Activated CD4-positive, alpha-beta T cell treated with anti-CD3 and anti-CD28 coated beads, Interleukin-2, amount 50 U/mL, for 24 hours (primary cell): ENCODE results near the gene ANKRD2.
"Not testable (repeated sequence)": the region's sequence is repeated elsewhere in the genome, so short reads cannot be mapped to it uniquely, and the experiment has no call there.

Experiments
- DNase-seq, 2 donors: peaks; one replicate each; pipeline ENCODE4 v3.0.0-alpha.2; 2020; ENCODE audit warnings: low read depth in 1 of 2, low spot score in 1 of 2

The ANKRD2 gene

GRCh38 chr10:97546456-97547270 lies 25.9 kb upstream of the ANKRD2 start:
- DNase-seq, result no peak

DNA sequence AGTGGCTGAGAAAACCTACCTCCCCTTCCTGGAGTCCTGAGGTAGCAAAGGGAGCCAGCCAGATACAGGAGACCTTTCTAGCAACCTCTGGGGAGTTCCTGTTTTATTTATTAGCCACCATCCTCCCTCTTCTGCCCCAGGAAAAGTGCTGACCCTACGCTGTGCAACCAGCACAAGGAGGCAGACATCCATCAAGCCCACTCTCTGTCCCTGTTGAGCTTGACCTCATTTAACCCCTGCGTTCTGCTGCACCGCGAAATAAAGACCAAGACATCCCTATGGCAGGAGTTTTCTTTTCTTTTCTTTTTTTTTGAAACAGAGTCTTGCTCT lies 25.3 kb upstream of the ANKRD2 start:
- DNase-seq, result no peak

DNA sequence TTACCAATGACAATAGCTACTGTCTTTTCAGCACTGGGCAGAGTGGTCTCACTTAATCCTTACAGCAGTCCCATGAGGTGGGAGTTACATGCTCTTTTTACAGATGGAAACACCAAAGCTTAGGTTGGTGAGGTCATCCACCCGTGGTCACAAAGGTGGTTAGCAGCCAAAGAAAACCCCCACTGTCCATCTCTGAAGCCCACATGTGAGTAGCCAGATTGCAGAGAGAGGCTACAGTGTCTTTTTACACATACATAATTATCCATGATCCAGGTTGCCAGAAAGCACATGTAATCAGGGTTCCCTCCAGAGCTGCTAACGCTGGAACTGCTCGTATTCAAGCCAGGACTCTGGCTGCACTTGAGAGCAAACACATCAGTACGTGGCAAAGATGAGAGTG lies 24.6 kb upstream of the ANKRD2 start:
- no peak for DNase-seq

DNA sequence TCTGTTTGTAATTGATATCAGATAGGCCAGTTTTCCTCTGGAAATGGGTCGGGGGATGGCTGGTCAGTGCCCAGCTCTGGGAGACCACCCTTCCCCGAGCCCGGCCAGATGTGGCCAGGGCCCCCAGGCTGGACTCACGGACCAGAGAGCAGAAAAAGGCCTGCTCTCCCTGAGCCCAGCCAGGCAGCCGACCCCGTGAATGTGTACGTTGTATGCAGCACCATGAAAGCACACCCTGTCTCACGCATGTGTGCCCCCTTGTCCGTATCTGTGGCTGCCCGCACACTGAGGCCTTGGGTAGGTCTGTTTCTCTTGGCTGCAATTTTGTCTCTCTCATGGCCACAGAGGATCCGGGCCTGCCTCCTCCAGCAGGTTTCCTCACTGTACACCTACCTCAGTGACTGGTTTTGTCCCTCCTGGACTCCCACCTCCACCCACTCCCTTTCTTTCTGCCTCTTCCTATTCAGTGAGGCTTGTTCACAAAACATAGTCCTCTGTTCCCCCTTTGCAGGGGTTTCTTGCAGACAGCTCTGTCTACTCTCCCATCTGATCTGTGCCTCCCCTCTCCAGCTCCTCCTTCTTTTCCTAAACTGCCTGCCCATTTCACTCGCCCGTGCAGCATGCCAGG lies 23.6 kb upstream of the ANKRD2 start:
- no peak for DNase-seq

- no peak for DNase-seq
Measured at GRCh38 chr10:97549587-97550322, 22.8 kb upstream of the ANKRD2 start.

- DNase-seq, result no peak
Measured at GRCh38 chr10:97550336-97551149, 22.0 kb upstream of the ANKRD2 start.

DNA sequence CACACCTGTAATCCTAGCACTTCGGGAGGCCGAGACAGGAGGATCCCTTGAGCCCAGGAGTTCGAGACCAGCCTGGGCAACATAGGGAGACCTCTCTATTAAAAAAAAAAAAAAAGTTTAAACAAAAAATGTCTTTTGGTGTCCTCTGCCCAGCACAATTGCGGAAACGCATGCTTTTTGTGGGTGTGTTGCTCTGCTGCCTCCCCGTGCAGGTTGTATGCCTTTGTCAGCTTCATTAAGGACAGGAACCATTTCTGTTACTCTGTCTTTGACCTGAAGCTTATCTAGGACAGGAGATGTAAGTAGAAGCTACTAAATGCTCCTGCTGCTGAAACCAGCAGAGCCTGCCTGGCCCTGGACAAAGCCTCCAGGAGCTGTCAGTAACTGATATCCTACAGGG lies 21.3 kb upstream of the ANKRD2 start:
- DNase-seq, result no peak

DNA sequence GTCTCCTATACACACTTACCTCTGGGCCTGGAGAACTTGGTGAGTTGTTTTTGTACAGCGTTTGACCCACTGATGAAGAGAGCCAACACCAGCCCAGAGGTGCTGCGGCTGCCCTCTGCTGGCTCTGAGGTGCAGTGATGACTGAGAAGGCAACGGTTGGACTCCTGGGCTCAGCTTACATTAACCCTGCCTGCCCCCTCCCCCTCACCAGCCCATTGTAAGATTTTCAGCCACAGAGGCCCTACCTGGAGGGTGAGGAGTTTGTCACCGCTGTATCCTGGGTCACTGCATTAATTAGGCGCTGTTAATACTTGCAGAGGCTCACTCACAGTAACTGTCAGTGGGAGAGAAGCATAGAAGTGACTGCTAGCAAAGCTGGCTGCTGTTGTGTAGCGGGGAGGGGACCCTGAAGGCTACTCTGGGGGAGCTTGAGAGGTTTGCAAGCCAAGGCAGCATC lies 19.0 kb upstream of the ANKRD2 start:
- peak; percentile 32 to 49 for DNase-seq

DNA sequence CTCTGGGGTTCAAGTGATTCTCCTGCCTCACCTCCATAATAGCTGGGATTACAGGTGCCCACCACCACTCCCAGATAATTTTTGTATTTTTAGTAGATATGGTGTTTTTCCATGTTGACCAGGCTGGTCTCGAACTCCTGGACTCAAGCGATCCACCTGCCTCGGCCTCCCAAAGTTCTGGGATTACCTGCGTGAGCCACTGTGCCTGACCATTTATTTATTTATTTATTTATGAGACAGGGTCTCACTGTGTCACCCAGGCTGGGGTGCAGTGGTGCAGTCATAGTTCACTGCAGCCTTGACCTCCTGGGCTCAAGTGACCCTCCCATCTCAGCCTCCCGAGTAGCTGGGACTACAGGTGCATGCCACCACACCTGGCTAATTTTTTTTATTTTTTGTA lies 18.2 kb upstream of the ANKRD2 start:
- not testable (repeated sequence) for DNase-seq

DNA sequence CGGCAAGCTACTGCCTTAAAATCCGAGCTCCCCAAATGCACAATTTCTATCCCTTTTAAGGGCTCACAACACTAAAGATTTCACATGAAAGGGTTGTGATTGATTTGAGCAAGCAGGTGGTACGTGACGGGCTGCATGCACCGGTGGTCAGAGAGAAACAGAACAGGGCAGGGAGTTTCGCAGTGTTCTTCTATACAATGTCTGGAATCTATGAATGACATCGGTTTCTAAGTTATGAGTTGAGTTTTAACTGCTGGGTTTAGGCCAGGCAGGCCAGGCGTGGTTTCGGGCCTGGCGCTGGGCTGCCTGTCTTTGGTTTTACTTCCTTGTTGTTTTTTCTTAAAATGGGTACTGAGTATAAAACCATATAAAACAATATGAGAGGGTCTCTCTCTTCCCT lies 17.0 kb upstream of the ANKRD2 start:
- DNase-seq, result not testable (repeated sequence)

GRCh38 chr10:97560731-97561381 lies 11.7 kb upstream of the ANKRD2 start:
- DNase-seq, result not testable (repeated sequence)

DNA sequence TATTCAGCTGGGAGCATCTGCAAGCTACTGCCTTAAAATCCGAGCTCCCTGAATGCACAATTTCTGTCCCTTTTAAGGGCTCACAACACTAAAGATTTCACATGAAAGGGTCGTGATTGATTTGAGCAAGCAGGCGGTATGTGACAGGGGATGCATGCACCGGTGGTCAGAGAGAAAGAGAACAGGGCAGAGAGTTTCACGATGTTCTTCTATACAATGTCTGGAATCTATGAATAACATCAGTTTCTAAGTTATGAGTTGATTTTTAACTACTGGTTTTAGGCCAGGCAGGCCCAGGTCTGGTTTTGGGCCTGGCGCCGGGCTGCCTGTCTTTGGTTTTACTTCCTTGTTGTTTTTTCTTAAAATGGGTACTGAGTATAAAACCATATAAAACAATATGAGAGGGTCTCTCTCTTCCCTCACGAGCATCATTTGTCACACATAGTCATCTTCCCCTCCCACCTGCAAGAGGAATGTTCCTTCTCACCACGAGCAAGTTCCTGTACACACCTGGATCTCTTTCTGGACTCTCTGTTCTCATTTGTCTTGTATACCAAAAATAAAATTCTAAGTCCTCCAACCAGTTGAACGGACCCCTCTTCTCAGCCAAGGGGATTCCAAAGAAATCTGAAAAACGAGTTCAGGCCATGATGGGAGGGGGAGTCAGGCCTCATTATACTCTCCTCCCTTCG lies 11.0 kb upstream of the ANKRD2 start:
- not testable (repeated sequence) for DNase-seq

GRCh38 chr10:97562329-97562728 lies 10.2 kb upstream of the ANKRD2 start:
- DNase-seq, result not testable (repeated sequence)

GRCh38 chr10:97563337-97563736 lies 9.2 kb upstream of the ANKRD2 start:
- no peak for DNase-seq

DNA sequence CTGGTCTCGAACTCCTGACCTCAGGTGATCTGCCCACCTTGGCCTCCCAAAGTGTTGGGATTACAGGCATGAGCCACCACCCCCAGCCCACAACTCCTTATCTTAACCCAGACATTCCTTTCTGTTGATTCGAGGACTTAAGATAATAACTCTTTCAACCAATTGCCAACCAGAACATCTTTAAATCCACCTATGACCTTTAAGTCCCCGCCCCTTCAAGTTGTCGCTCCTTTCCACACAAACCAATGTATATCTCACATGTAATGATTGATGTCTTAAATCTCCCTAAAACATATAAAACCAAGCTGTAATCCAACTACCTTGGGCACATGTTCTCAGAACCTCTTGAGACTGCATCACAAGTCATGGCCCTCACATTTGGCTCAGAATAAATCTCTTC lies 7.8 kb upstream of the ANKRD2 start:
- no peak for DNase-seq

DNA sequence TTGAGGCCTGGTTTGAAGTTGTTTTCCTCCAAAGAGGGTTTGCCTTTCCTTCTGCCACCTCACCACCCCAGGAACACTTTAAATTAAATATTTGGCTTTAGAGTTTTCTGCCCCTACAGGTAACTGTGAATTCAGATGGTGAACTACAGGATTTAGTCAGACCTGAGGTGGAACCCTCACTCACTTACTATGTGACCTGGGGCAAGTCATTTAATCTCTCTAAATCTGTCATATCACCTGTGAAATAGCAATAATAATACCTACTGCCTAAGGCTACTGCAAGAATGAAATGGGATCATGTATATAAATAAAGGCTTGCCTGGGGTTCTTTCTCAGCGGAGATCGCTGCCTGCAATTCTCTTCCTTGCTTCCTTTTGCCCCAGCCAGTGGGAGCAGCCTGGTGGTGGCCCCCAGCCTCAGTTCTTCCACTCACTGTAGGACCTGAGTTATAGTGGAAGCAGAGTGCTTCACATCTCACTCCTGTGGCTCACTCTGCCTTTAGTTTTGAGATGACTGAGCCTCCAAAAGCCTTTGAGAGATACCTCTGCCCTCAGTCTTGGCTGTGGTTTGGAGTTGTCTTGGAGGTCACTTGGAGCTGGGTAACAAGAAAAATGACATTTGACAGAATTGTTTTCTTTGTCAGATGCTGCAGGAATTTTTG lies 6.1 kb upstream of the ANKRD2 start:
- DNase-seq, result no peak

GRCh38 chr10:97567891-97568290 lies 4.7 kb upstream of the ANKRD2 start:
- DNase-seq, result no peak

- no peak for DNase-seq
Measured at GRCh38 chr10:97570146-97570788, 2.3 kb upstream of the ANKRD2 start.

GRCh38 chr10:97570789-97571471 lies 1.6 kb upstream of the ANKRD2 start:
- no peak for DNase-seq
